H4 (cell line): ENCODE measurements around the gene CASP8AP2. TPM values are rescaled to one million over a fixed set of nuclear protein-coding genes. Genes with fewer than 3 reads are reported as not detected.
"Not testable (repeated sequence)": the region's sequence is repeated elsewhere in the genome, so short reads cannot be mapped to it uniquely, and the experiment has no call there.

Experiments used
- DNase-seq: peaks from one replicate; pipeline ENCODE4 v3.0.0-alpha.2; 2015; ENCODE audit warnings: low spot score
- total RNA-seq: library from RNA; depleted of rRNA; stranded (reverse); fragments of >200 nt; shearing (Covaris generic); gene quantifications from 2 replicates; pipeline ENCODE4 v1.2.3, GENCODE V29; 2014; rRNA removed

Gene CASP8AP2
- total RNA-seq: 4.1 and 5.1 TPM in 2 replicates

GRCh38 chr6:89829472-89830169 lies at the start of gene CASP8AP2:
CASP8AP2 (plus strand) TSS chr6:89829880.
- DNase-seq: peak; percentile 93

- DNase-seq: no peak
These were observed 48.3 kb upstream of the CASP8AP2 start for GRCh38 chr6:89781070-89782034.

GRCh38 chr6:89782222-89782621 lies 47.5 kb upstream of the CASP8AP2 start:
- DNase-seq: no peak

- not testable (repeated sequence) for DNase-seq
These were observed 46.4 kb upstream of the CASP8AP2 start for GRCh38 chr6:89783293-89783692.

DNA sequence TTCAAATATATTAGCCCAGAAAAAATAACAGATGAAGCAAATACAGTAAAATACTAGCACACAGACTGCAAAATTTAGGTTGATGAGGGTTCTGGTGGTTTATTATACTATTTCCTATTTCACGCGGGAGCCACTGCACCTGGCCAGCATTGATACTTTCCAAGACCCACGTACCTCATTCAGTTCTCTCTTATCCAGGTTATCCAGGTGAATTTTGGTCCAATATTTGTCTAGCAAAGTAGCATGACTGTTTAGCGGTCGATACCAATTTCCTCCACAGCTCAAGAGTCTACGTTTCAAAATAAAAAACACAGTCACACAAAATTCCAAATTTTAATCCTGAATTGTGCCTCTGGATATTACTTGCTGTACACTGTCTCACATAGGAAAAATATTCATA lies 44.8 kb upstream of the CASP8AP2 start:
- no peak for DNase-seq

DNA sequence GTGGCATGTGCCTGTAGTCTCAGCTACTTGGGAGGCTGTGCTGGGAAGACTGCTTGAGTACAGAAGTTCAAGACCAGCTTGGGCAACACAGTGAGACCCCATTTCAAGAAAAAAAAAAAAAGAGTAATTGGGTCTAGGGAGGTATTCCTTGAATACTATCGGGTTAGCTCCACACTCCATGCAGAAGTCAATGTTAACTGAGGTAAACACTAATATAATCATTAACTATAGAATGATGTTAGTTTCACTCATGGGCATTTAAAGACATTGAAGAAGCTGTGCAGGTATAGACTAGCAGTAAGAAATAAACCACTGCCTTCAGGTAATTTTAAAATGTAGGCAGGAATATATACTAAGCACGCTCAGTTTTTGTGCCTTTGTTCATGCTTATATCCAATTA lies 42.7 kb upstream of the CASP8AP2 start:
- DNase-seq: no peak

DNA sequence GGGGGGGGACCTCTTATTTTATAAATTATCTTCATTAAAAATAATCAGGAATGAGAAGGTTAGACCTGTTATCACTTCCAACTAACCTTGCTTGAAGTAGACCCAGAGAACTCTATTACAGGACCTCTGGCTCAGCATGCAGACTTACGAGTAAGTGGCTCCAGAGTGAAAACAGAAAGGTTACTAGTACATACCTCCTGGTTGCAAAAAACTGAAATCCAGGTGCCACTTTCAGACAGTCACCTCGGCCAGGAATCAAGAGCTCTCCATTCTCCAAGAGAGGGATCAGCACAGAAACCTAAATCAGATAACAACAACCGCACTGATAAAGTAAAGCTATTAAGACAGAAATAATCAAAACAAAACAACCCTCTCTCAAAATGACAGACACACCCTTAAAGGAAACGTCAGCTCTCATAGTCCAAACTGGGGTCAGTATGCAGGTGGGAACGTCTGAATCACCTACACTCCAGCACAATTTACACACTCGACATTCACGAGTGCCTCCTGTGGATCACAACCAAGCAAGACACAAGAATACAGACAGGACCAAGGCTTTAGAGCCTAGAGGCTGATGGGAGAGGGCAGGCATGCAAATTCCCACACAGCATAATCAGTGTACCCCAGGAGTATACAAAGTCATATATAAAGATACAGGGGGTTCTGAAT lies 41.9 kb upstream of the CASP8AP2 start:
- DNase-seq: no peak

DNA sequence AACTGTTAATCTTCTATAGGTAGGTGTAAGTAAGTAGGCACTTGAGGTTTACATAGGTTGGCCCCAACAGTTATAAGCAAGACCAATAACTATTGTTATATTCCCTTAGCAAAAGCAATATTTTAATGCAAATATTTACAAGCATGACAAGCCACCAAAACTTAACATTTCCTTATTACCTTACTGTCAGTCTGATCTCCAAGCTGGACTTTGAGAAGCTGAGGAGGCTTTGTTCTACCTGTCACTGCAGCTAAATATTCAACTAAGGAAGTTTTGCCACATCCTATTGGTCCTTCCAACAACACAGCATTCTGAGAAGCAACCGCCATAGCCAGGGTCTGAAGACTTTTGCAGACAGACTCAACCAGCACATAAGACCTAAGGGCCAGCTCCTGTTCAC lies 39.7 kb upstream of the CASP8AP2 start:
- DNase-seq: no peak

GRCh38 chr6:89790403-89790802 lies 39.3 kb upstream of the CASP8AP2 start:
- DNase-seq: no peak

- DNase-seq: peak; percentile 8
These were observed 36.8 kb upstream of the CASP8AP2 start for GRCh38 chr6:89792881-89793280.

DNA sequence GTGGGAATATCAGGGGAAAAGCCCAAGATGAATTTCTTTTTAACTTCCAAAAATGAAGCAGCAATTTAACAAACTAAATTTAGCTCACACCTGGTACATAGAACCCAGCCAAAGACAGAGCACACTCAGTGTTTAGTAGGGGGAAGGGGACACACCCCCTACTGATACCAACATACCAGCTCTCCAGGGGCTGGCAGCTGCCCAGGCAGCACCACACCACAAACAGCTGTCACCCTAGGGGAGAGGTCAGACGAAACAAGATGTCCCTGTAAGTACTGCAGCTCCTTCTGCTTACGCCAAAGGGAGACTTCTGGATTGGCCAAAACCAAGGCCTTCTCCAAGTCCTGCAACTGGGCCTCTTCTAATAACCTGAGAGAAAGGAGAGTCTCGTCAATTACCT lies 36.1 kb upstream of the CASP8AP2 start:
- DNase-seq: no peak

DNA sequence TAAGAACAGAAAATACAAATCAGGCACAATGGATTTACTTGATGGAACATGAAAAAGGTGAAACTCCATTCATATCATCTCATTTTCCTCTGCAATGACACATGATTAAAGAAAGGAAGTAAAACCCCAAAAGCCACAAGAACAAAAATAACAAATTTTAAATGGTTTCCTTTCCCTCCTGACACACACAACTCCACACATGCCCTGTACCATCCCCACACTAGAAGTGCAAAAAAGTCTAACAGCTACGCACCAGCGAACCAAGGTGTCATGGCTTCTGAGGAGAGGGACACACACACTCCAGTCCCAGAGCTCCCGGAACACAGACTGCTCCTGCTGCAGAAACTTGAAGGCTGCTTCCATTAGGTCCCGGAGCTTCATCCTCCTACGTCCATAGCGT lies 35.4 kb upstream of the CASP8AP2 start:
- no peak for DNase-seq

DNA sequence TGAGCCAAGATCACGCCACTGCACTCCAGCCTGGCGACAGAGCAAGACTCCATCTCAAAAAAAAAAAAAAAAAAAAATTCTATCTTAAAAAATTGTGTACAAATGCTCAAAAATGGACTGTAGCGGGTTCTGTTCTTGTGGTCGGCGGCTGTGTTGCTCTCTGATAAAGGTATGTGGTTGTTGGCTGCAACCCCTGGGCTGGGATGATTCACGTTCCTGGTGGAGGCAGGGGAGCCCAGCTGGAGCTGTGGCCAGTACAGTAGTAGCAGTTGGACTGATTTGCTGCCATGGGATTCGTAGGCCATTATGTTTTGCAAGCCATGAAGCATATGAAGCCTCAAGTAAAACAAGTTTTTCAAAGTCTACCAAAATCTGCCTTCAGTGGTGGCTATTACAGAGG lies 32.4 kb upstream of the CASP8AP2 start:
- DNase-seq: peak; percentile 5

DNA sequence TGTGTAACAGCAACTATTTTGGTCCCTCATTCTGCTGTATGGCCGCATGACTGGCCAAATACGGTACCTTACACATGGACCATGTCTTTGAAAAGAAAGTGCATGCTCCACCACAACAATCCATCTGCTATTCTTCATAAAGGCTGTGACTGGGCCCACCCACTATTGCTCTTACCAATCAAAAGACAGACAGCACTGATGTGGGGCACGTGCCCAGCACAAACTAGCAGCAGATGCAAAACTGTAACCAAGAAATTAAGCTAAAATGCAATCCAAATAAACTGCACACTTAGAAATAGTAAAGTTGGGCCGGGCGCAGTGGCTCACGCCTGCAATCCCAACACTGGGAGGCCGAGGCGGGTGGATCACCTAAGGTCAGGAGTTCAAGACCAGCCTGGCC lies 30.6 kb upstream of the CASP8AP2 start:
- DNase-seq: no peak

DNA sequence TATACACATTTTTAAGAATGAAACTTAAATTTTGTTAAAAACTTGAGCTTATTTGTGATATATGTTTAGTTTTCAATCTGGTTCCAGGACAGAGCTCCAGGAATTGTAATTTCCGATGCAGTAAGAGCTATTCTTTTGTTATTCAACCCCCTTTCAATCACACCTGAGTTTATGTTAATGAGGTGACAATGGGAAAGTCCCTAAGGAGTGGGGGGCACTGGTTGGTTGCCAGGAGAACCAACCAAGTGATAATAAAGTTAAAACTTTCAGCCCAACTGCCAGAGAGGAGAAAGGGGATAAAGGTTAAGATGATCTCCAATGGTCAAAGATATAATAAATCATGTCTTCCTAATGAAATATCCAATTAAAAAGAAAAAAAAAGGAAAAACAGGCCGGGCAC lies 29.9 kb upstream of the CASP8AP2 start:
- DNase-seq: no peak

DNA sequence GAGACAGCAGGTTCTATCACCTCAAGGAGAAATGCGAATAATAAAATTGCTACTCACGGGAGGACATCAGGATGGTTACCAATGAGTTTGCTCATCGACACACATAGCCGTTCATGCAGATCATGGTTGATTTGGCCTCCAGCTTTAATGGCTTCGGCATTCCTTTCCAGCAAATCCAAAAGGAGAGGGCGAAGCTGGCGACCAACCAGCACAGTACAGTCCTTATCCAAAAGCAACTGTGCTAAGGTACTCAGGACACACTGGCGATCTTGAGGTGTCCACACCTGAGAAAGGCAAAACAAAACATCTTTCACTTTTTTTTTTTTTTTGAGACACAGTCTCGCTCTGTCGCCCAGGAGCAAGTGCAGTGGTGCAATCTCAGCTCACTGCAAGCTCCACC lies 26.4 kb upstream of the CASP8AP2 start:
- no peak for DNase-seq

- DNase-seq: no peak
These were observed 23.8 kb upstream of the CASP8AP2 start for GRCh38 chr6:89805814-89806371.

GRCh38 chr6:89807581-89807980 lies 22.1 kb upstream of the CASP8AP2 start:
- no peak for DNase-seq

DNA sequence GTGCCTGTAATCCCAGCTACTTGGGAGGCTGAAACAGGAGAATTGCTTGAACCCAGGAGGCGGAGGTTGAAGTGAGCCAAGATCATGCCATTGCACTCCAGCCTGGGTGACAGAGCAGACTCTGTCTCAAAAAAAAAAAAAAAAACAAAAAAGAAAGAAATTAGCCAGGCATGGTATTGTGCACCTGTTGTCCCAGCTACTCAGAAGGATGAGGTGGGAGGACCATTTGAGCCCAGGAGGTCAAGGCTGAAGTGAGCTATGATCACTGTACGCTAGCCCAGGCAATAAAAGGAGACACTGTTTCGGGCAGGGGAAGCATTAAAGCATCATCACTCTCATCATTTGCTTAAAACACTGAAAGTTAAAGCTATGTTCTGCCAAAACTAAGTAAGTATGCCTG lies 16.3 kb upstream of the CASP8AP2 start:
- DNase-seq: not testable (repeated sequence)

DNA sequence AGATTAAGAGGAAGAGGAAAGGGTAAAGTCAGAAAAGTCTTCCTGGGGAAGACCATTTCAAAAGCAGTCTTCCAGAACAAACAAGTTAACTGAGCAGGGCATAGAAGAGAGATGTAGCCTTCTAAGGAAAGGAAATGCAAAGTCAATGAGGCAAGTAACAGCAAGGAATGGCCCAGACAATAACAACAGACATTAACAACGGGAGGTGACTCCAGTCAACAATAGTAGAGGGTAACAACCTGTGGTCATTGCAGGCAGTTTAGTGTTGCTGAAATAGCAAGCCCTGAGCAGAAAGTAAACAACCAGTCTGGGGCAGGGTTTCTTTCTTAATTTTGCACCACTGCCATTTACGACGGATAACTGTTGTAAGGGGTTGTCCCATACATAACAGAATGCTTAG lies 12.2 kb upstream of the CASP8AP2 start:
- no peak for DNase-seq

DNA sequence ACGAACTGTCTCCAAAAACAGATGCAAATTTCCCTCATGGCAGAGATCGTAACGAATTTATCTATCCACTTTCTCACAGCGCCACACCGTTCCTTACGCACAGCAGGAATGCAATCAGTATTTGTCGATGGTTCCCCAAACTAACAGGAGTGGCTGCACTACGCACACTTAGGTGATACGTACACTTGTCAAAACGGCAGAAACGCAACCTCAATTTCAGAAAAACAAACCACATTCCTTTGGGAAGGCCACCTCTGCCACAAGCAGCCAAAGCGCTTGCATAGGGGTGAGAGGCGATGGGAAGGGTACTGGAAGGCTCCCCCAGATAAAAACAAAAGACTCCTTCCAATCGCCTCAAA lies 10.7 kb upstream of the CASP8AP2 start:
- DNase-seq: no peak
